ENCODE data around the gene ARID2. TPM values are rescaled to one million over a fixed set of nuclear protein-coding genes. Genes with fewer than 3 reads are reported as not detected.

The ARID2 gene
- 29.0 and 32.1 TPM in 2 replicates for total RNA-seq (2014; rRNA removed; shearing (Covaris generic))
- polyA plus RNA-seq (2014; cell fraction: nucleus; rRNA removed): 10.7 and 14.3 TPM in 2 replicates

DNA sequence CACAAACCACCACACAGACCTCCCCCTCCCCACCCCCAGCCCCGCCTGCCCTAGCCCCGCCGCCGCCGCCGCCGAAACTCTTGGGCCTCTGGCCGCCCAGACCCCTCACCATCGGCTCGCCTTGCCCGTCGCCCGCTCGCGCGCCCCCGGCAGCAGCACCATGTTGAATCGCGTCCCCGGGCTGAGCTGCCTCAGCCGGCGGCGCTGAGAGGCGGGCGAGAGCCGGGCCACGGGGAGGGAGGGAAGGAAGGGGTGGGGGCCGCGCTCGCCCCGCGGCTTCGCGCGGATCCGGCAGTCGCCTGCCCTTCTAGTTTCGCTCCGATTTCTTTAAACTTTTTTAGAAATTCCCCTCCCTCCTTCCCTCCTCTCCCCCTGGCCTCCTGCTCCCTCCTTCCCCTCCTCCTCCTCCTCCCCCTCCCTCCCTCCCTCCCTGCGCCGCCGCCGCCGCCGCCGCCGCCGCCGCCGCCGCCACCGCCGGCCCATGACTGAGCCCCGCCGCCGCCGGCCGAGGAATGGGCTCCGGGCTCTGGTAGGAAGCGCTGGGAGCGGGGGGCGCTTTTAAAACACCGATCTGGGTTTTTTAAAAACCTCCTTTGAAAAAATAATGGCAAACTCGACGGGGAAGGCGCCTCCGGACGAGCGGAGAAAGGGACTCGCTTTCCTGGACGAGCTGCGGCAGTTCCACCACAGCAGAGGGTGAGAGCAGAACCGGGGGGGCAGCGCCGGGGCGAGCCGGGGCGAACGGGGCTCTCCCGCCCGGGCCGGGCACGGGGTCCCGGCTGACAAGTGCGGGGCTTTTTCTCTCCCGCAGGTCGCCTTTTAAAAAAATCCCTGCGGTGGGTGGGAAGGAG lies at the start of gene ARID2:
TSS of gene ARID2 (plus strand) at position 474 of the 851 bp plus-strand sequence. CDS start at position 605, 131 bp downstream.
- DNase-seq (ENCODE audit: extremely low read depth, low read depth): peak; percentile 46

DNA sequence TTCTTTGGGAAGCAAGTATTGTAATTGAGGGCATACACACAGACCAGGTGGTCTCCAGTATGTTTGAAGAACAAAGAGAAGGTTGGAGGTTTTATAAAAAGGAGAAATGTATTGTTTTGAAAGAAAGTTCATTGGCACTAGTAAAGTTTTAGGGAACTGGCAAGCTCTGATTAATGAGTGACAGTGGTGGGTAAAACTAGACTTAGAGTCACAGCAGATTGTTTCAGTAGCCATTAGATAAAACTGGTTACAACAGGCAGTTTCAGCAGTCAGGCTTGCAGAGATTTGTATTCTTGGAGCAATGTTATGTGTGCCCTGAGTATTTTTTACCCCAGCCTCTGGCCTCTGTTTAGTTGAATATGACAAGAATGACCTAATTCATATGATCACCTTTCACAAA lies 49.1 kb upstream of the ARID2 start:
- no peak for DNase-seq (ENCODE audit: extremely low read depth, low read depth)

DNA sequence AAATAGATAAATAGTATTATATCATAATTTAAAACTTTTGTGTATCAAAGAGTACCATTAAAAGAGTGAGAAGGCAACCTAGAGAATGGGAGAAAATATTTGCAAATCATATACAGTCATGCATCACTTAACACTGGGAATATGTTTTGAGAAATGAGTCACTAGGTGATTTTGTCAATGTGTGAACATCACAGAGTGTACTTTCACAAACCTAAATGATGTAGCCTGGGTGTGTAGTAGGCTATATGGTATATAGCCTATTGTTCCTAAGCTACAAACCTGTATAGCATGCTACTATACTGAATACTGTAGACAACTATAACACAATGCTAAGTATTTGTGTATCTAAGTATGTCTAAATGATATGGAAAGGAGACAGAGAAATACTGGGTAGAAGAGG lies 48.0 kb upstream of the ARID2 start:
- DNase-seq (ENCODE audit: extremely low read depth, low read depth): no peak

DNA sequence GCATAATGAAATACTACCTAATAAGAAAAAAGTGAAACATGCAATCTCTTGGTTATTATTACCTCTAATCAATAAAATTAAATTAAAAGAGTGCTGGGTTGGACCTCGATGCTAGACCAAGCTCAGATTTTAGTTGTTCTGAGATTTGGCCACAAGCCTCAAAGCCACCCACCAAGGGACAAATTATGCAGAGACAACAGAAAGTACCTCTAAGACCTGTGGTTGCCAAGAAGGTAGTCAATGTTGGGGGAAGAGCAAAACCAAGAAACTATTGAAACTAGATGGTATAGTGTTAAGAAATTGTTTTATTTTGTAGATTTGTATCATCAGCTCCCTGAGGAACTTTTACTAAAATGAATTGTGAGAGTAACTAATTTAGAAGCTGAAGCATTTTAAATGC lies 43.8 kb upstream of the ARID2 start:
- DNase-seq (ENCODE audit: extremely low read depth, low read depth): no peak

DNA sequence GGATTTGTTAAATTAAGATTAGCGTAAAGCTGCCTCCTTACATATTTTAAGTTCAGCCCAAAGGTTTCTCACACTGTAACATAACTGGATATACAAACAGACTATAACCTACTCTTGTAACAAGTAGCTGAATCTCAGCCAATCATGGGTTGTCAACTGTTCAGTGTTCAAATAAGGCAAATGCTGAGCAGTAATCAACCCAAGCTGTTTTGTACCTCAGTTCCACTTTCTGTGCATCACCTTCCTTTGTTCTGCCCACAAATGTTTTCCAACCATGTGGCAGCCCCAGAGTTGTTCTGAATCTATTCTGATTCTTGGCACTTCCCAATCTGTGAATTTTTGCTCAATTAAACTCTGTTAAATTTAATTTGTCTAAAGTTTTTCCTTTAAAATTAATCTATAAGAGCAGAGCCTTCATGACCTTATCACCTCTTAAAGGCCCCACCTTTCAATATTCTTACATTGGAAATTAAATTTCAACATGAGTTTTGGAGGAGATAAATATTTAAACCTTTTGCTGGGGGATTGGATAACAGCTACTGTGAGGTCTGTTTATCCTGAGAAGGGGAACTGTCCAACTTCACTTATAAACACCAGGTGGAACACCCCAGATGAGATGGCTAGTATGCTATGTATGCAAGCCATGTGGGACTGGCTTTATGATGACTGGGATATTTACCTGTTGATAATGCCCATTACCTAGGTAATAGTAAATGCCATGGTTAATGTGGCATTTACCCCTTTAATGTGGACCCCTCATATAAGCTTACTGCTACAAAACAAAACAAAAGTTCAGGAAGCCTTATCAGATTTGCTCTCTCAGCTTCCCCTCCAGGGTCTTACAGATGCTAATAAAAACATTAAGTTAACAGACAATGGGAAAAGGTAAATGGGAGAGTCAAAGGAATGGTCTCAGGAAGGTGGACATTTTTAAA lies 42.2 kb upstream of the ARID2 start:
- no peak for DNase-seq (ENCODE audit: extremely low read depth, low read depth)

DNA sequence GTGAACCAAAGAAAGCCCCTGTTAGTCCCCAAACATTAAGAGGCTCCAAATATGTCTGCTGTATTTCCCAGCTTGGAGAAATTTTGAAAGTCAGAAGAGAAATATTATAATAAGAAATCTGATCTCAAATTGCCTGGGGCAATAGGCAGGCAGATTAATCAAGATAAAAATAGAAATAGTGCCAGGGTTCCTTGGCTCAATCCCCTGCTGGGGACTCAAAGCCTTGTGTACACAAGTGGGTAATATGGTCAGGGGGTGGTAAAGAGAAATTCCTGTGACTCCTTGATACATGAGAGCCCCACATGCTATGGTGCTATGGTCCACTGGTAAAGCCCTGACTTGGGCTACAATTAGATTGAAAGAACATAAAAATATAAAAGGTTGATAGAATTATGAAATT lies 41.3 kb upstream of the ARID2 start:
- no peak for DNase-seq (ENCODE audit: extremely low read depth, low read depth)

DNA sequence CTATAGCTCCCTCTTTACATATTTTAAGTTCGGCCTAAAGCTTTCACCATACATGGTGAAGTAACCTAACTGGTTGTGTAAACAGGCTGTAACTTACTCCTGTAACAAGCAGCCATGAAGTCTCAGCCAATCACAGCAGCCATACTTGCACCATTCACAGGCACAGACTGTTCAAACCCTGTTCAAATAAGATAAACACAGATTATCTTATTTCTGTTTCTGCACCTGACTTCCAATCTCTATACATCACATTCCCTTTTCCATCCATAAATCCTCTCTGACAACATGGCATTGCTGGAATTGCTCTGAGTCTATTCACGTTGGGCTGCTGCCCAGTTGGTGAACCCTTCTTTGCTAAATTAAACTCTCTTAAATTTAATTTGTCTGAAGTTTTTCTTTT lies 34.5 kb upstream of the ARID2 start:
- no peak for DNase-seq (ENCODE audit: extremely low read depth, low read depth)

DNA sequence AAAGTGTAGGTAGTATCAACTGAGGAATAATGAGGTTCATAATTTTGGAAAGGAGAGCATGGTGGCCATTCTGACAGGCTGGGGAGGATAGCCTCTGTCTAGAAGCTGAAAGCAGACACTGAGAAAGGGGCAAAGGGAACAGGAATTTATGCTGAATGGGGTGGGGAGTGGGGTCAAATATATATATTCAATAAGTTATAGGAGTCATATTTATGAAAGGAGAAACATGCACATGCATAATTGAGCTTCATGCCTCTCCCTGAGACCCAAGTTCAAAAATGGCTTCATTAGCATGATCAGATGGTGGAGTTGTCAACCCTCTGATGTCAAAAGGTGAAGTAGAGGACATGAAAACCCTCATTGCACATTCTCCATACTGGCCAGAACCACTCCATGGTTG lies 33.9 kb upstream of the ARID2 start:
- DNase-seq (ENCODE audit: extremely low read depth, low read depth): no peak

DNA sequence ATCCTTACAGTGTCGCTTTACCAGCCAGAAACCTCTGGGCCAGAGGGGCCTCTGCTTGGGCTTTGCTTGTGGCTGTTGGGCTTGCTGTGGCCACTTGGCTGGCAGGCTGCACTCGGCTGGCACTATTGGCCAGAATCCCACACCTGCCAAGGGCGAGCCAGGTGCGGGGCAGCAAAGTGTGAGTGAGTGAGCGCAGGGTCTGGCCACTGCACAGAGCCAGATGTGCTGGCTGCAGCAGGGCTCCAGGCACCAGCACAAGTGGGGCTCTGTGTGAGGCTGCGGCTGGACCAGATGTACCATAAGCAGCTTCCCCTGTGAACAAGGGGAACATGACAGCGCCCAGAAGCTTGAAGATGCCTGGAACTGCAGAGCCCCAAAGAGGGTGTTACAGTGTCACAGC lies 33.5 kb upstream of the ARID2 start:
- DNase-seq (ENCODE audit: extremely low read depth, low read depth): no peak

GRCh38 chr12:45697371-45697770 lies 32.1 kb upstream of the ARID2 start:
- DNase-seq (ENCODE audit: extremely low read depth, low read depth): no peak

DNA sequence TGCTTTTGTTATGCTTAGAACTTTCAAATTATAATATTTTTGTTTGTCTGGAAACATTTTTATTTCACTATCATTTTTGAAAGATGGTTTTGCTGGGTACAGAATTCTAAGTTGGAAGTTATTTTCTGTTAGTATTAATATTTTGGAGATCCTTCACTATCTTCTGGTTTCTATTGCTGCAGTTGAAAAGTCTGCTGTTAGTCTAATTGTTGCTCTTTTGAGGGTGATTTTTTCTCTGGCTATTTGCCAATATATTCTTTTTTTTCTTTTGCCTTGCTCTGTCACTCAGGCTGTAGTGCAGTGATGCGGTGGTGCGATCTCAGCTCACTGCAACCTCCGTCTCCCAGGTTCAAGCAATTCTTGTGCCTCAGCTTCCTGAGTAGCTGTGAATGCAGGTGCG lies 28.2 kb upstream of the ARID2 start:
- DNase-seq (ENCODE audit: extremely low read depth, low read depth): no peak

- no peak for DNase-seq (ENCODE audit: extremely low read depth, low read depth)
These were observed 25.6 kb upstream of the ARID2 start for GRCh38 chr12:45703942-45704341.

- no peak for DNase-seq (ENCODE audit: extremely low read depth, low read depth)
These were observed 24.5 kb upstream of the ARID2 start for GRCh38 chr12:45704968-45705367.

GRCh38 chr12:45705404-45705803 lies 24.1 kb upstream of the ARID2 start:
- DNase-seq (ENCODE audit: extremely low read depth, low read depth): no peak

DNA sequence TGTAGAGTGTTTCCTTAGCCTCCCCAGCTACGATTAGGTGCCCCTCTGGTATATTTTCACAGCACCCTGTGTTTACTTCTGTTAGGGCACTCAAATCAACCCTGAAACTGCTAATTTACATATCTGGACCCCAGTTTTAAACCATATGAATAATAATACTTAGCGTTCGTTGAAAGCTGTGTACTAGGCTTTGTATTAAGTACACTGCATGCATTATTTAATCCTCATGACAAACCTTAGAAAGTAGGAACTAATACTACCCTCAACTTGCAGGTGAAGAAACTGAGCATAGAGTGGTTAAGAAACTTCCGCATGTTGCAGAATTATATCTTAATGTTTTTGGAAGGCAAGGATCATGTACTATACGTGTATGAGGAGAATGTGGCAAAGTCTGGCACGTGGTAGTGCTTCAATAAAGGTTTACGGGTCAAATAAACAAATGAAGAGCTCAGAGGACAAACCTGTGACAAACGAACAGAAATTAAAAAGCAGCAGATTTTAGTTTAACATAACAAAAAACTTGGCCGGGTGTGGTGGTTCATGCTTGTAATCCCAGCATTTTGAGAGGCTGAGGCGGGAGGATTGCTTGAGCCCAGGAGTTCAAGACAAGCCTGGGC lies 22.2 kb upstream of the ARID2 start:
- no peak for DNase-seq (ENCODE audit: extremely low read depth, low read depth)

- DNase-seq (ENCODE audit: extremely low read depth, low read depth): no peak
These were observed 21.1 kb upstream of the ARID2 start for GRCh38 chr12:45708363-45708762.

DNA sequence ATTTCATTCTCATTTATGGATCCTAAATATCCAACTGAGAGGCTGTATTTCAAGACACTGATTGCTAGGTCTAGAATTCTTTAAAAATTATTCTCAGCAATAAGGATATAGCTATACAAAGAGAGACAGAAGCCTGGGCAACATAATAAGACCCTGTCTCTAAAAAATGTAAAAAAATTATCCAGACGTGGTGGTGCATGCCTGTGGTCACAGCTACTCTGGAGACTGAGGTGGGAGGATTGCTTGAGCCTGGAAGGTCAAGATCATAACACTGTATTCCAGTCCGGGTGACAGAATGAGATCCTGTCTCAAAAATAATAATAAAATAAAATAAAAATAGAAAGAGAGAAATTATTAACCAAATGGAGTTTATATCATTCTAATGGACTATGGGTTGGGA lies 20.6 kb upstream of the ARID2 start:
- DNase-seq (ENCODE audit: extremely low read depth, low read depth): no peak

GRCh38 chr12:45712319-45712718 lies 17.2 kb upstream of the ARID2 start:
- DNase-seq (ENCODE audit: extremely low read depth, low read depth): no peak

DNA sequence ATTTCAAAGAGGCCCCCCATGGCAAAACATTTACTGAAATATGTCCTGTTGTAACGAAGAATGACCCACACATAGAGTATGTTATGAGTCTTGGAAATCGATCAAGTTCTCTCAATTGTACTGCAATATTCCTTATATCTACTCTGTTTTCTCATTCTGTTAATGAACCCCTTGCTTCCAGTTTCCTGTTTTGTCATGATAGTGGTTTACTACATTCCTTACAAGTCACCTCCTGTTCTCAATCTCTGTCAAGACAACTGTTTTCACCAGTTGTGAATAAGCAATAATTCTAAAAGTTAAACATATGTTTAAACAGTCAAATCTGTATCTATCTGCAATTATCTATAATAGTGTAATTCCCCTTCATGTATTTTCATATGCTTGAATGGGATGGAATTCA lies 16.4 kb upstream of the ARID2 start:
- DNase-seq (ENCODE audit: extremely low read depth, low read depth): no peak

DNA sequence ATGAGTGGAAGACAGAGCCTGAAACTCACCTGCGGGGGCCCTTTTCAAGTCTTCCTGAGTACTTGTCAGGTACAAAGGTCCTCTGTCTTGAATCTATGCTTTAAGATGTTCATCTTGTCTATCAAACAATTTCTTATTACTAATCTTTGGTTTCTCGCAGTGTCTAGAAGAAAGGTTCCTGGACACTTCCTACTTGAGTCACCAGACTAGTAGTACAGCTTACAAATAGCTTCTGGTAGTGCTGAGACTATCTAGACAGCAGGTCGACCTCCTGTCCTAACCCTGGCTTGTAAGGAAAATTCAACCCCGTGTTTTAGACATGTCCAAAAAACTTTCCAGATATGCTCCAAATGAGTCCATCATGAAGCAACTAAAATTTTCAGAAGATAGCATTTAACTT lies 11.2 kb upstream of the ARID2 start:
- DNase-seq (ENCODE audit: extremely low read depth, low read depth): no peak

GRCh38 chr12:45720069-45720468 lies 9.4 kb upstream of the ARID2 start:
- DNase-seq (ENCODE audit: extremely low read depth, low read depth): no peak
